Measurements from ENCODE around the gene RND3.

- TF ChIP-seq ZNF138 (tag by site-specific recombination; IDR thresholded peaks at IDR 0.05; ENCODE audit: borderline replicate concordance) (no peak), PATZ1 (tag by site-specific recombination; IDR thresholded peaks at IDR 0.05) (no peak), ZNF391 (tag by site-specific recombination; IDR thresholded peaks at IDR 0.05; ENCODE audit: borderline replicate concordance, low read depth) (no peak), ZNF24 (tag by site-specific recombination; IDR thresholded peaks at IDR 0.05) (no peak)
- TF ChIP-seq, protein P1, sequence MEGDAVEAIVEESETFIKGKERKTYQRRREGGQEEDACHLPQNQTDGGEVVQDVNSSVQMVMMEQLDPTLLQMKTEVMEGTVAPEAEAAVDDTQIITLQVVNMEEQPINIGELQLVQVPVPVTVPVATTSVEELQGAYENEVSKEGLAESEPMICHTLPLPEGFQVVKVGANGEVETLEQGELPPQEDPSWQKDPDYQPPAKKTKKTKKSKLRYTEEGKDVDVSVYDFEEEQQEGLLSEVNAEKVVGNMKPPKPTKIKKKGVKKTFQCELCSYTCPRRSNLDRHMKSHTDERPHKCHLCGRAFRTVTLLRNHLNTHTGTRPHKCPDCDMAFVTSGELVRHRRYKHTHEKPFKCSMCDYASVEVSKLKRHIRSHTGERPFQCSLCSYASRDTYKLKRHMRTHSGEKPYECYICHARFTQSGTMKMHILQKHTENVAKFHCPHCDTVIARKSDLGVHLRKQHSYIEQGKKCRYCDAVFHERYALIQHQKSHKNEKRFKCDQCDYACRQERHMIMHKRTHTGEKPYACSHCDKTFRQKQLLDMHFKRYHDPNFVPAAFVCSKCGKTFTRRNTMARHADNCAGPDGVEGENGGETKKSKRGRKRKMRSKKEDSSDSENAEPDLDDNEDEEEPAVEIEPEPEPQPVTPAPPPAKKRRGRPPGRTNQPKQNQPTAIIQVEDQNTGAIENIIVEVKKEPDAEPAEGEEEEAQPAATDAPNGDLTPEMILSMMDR (tag by site-specific recombination; IDR thresholded peaks at IDR 0.05): no peak
These were observed 7.2 kb downstream of the RND3 start for GRCh38 chr2:150480241-150480640.
